ENCODE results near the gene CACNA1F.

- no peak for TF ChIP-seq POLR2A (IDR thresholded peaks at IDR 0.05)
- no peak for TF ChIP-seq CTCF (IDR thresholded peaks at IDR 0.05)
- no peak for TF ChIP-seq EP300 (IDR thresholded peaks at IDR 0.05)
- TF ChIP-seq POLR2AphosphoS5 (IDR thresholded peaks at IDR 0.05): no peak
Observed at GRCh38 chrX:49231333-49232000, 1.7 kb downstream of the CACNA1F start.

All from suprapubic skin (tissue), 4 donors.